ENCODE results near the gene ADGRG6.

DNA sequence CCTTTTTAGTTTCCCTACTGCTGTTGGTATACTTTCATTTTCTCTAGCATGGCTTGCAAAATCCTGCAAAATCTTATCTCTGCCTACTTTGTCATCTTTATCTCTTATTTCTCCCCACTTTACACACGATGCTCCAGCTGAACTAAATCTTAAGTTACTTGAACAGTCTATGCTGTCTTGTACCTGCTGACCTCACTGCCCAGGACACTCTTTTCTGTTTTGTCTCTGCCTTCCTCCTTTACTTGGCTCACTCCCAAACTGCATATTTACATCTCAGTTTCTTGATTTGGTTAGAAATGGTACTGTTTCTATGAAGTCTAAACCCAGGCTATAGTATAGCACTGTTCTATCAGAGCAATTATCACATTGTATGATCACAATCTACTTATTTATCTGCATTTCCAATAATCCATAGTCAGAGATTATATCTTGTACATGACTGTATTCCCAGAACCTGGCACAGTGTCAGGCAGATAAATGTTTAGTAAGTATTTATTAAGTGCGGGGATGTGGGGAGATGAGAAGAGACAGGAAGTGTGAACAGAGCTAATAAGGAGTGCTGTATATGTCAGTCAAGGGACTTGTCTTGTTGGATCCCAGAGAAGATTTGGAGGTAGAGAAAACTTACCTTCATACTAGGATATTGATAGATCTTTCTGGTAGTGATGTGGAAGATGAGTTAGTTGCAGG lies 57.6 kb downstream of the ADGRG6 start:
- TF ChIP-seq ZNF224 (CRISPR knock-in tag; IDR thresholded peaks at IDR 0.05), result no peak
- TF ChIP-seq ZNF175 (CRISPR knock-in tag; IDR thresholded peaks at IDR 0.05; ENCODE audit: low read depth), result no peak
- no peak for TF ChIP-seq HDAC2 (IDR thresholded peaks at IDR 0.05)
- no peak for TF ChIP-seq ZNF174 (CRISPR knock-in tag; IDR thresholded peaks at IDR 0.05)
- TF ChIP-seq, protein P1, sequence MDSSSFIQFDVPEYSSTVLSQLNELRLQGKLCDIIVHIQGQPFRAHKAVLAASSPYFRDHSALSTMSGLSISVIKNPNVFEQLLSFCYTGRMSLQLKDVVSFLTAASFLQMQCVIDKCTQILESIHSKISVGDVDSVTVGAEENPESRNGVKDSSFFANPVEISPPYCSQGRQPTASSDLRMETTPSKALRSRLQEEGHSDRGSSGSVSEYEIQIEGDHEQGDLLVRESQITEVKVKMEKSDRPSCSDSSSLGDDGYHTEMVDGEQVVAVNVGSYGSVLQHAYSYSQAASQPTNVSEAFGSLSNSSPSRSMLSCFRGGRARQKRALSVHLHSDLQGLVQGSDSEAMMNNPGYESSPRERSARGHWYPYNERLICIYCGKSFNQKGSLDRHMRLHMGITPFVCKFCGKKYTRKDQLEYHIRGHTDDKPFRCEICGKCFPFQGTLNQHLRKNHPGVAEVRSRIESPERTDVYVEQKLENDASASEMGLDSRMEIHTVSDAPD (CRISPR knock-in tag; IDR thresholded peaks at IDR 0.05), result no peak
- TF ChIP-seq MYBL2 (IDR thresholded peaks at IDR 0.05; ENCODE audit: low read depth), result no peak
- TF ChIP-seq MYBL2 (CRISPR knock-in tag; IDR thresholded peaks at IDR 0.05; ENCODE audit: borderline replicate concordance), result no peak
- no peak for TF ChIP-seq MXI1 (IDR thresholded peaks at IDR 0.05; ENCODE audit: low read depth, low read length)
- TF ChIP-seq CBFB (CRISPR knock-in tag; IDR thresholded peaks at IDR 0.05), result no peak
- TF ChIP-seq, protein P2, sequence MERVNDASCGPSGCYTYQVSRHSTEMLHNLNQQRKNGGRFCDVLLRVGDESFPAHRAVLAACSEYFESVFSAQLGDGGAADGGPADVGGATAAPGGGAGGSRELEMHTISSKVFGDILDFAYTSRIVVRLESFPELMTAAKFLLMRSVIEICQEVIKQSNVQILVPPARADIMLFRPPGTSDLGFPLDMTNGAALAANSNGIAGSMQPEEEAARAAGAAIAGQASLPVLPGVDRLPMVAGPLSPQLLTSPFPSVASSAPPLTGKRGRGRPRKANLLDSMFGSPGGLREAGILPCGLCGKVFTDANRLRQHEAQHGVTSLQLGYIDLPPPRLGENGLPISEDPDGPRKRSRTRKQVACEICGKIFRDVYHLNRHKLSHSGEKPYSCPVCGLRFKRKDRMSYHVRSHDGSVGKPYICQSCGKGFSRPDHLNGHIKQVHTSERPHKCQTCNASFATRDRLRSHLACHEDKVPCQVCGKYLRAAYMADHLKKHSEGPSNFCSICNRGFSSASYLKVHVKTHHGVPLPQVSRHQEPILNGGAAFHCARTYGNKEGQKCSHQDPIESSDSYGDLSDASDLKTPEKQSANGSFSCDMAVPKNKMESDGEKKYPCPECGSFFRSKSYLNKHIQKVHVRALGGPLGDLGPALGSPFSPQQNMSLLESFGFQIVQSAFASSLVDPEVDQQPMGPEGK (CRISPR knock-in tag; IDR thresholded peaks at IDR 0.05; ENCODE audit: borderline replicate concordance), result no peak
- TF ChIP-seq, protein P3, sequence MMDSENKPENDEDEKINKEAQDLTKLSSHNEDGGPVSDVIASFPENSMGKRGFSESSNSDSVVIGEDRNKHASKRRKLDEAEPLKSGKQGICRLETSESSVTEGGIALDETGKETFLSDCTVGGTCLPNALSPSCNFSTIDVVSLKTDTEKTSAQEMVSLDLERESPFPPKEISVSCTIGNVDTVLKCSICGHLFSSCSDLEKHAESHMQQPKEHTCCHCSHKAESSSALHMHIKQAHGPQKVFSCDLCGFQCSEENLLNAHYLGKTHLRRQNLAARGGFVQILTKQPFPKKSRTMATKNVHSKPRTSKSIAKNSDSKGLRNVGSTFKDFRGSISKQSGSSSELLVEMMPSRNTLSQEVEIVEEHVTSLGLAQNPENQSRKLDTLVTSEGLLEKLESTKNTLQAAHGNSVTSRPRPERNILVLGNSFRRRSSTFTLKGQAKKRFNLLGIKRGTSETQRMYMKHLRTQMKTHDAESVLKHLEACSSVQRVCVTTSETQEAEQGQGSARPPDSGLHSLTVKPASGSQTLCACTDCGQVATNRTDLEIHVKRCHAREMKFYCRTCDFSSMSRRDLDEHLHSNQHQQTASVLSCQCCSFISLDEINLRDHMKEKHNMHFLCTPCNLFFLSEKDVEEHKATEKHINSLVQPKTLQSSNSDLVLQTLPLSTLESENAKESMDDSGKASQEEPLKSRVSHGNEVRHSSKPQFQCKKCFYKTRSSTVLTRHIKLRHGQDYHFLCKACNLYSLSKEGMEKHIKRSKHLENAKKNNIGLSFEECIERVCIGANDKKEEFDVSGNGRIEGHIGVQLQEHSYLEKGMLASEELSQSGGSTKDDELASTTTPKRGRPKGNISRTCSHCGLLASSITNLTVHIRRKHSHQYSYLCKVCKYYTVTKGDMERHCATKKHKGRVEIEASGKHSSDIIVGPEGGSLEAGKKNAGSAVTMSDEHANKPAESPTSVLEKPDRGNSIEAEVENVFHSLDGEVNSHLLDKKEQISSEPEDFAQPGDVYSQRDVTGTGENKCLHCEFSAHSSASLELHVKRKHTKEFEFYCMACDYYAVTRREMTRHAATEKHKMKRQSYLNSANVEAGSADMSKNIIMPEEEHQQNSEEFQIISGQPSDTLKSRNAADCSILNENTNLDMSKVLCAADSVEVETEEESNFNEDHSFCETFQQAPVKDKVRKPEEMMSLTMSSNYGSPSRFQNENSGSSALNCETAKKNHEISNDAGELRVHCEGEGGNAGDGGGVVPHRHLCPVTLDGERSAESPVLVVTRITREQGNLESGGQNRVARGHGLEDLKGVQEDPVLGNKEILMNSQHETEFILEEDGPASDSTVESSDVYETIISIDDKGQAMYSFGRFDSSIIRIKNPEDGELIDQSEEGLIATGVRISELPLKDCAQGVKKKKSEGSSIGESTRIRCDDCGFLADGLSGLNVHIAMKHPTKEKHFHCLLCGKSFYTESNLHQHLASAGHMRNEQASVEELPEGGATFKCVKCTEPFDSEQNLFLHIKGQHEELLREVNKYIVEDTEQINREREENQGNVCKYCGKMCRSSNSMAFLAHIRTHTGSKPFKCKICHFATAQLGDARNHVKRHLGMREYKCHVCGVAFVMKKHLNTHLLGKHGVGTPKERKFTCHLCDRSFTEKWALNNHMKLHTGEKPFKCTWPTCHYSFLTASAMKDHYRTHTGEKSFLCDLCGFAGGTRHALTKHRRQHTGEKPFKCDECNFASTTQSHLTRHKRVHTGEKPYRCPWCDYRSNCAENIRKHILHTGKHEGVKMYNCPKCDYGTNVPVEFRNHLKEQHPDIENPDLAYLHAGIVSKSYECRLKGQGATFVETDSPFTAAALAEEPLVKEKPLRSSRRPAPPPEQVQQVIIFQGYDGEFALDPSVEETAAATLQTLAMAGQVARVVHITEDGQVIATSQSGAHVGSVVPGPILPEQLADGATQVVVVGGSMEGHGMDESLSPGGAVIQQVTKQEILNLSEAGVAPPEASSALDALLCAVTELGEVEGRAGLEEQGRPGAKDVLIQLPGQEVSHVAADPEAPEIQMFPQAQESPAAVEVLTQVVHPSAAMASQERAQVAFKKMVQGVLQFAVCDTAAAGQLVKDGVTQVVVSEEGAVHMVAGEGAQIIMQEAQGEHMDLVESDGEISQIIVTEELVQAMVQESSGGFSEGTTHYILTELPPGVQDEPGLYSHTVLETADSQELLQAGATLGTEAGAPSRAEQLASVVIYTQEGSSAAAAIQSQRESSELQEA (IDR thresholded peaks at IDR 0.05; ENCODE audit: low read depth), result no peak
- no peak for TF ChIP-seq ZNF232 (CRISPR knock-in tag; IDR thresholded peaks at IDR 0.05)
- TF ChIP-seq, protein P4, sequence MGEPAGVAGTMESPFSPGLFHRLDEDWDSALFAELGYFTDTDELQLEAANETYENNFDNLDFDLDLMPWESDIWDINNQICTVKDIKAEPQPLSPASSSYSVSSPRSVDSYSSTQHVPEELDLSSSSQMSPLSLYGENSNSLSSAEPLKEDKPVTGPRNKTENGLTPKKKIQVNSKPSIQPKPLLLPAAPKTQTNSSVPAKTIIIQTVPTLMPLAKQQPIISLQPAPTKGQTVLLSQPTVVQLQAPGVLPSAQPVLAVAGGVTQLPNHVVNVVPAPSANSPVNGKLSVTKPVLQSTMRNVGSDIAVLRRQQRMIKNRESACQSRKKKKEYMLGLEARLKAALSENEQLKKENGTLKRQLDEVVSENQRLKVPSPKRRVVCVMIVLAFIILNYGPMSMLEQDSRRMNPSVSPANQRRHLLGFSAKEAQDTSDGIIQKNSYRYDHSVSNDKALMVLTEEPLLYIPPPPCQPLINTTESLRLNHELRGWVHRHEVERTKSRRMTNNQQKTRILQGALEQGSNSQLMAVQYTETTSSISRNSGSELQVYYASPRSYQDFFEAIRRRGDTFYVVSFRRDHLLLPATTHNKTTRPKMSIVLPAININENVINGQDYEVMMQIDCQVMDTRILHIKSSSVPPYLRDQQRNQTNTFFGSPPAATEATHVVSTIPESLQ (CRISPR knock-in tag; IDR thresholded peaks at IDR 0.05), result no peak
